ENCODE results near the gene TMEM61.
"Not testable (repeated sequence)": the region's sequence is repeated elsewhere in the genome, so short reads cannot be mapped to it uniquely, and the experiment has no call there.

TMEM61 gene

DNA sequence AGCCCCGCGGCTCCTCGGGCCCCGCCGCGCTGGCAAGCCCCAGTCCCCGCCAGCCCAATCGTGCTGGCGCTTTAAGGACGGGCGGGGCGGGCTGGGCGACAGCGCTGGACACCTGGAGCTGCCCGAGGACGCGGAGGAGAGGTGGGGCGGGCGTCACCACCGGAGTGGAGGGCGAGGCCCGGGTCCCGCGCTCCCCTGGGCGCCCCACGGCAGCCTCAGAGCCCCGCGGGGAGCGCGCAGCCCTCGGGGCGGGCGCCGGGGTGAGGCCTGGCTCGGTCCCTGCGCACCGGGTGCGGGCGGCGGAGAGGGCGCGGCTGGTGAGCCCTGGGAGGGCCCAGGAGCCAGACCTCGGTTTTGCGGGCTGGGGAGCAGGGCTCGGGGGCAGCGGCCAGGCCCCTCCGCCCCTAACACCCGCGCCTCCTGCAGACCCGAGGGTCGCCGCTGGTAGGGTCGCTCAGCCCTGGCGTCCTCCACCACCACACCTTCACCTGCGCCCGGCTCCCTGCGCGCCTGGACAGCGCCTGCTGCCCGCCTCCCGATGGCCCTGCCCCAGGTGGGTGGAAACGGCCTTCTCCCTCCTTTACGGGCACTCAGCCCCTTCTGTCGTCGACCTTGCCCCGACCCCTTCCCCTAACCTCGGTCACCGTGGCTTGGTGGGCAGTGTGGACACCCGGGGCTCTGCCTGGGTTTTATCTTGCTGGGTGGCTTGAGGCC, at the start of gene TMEM61:
Gene TMEM61, plus strand, starts transcription at position 101 of the 714 bp plus-strand sequence. Its CDS starts 438 bp downstream, at position 539.
- peaks cover 7% of the 10 kb centered on the region for H3K4me1 ChIP-seq (ENCODE audit: control insufficient read depth, insufficient read depth, low read length)
- H3K9me3 ChIP-seq (ENCODE audit: control insufficient read depth, low read length) = no peaks in the 10 kb centered on the region
- peaks cover 27% of the 10 kb centered on the region for H3K27me3 ChIP-seq (ENCODE audit: control insufficient read depth, insufficient read depth, low read length)
- peak within 1 kb of the TSS; percentile 61 for H3K9ac ChIP-seq (ENCODE audit: low read length)
- no peaks in the 10 kb centered on the region for H3K36me3 ChIP-seq (ENCODE audit: control insufficient read depth, insufficient read depth, low read length)
- no peak within 1 kb of the TSS for H3K4me3 ChIP-seq (ENCODE audit: low read length)

DNA sequence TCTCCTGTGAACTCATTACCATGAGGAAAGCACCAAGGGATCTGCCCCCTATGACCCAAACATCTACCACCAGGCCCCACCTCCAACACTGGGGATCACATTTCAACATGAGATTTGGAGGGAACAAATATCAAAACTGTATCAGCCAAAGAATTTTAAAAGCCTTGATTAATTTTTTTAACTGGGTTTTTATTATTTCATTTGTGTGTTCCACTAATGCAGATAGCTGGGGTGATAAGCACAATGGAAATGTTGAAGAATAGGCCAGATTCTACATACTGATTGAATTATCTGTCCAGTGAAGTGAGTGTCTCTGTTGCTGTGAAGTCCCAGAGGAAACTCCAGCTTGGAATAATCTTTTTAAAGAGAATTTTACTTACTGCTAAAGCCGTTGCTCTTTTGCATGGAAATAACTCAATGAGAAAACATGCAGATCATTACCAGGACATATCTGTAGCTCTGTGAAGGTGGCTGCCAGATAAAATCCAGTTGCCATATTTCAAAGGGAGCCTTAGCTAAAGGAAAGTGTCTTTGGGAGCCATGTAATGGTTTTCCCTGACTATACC, 49.1 kb upstream of the TMEM61 start:
- Histone ChIP-seq H3K4me1 (ENCODE audit: control insufficient read depth, insufficient read depth, low read length) (peaks cover 7% of the 10 kb centered on the region), H3K9ac (ENCODE audit: low read length) (no peak overlapping the region)

DNA sequence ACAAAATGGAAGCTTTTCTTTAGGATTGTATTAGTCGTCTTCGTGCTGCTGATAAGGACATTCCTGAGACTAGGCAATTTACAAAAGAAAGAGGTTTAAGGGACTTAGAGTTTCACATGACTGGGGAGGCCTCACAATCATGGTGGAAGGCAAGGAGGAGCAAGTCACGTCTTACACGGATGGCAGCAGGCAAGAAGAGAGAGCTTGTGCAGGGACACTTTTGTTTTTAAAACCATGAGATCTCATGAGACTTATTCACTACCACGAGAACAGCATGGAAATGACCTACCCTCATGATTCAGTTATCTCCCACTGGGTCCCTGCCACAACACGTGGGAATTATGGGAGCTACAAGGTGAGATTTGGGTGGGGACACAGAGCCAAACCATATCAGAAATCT, 46.3 kb upstream of the TMEM61 start:
- not testable (repeated sequence) for H3K4me3 ChIP-seq (ENCODE audit: low read length); H3K27me3 ChIP-seq (ENCODE audit: control insufficient read depth, insufficient read depth, low read length); H3K4me1 ChIP-seq (ENCODE audit: control insufficient read depth, insufficient read depth, low read length); H3K9me3 ChIP-seq (ENCODE audit: control insufficient read depth, low read length); H3K9ac ChIP-seq (ENCODE audit: low read length); H3K36me3 ChIP-seq (ENCODE audit: control insufficient read depth, insufficient read depth, low read length)

More for the DNA sequence above, 49.1 kb upstream of the TMEM61 start:
- Histone ChIP-seq H3K9me3 (ENCODE audit: control insufficient read depth, low read length) (no peaks in the 10 kb centered on the region), H3K4me3 (ENCODE audit: low read length) (no peak overlapping the region), H3K27me3 (ENCODE audit: control insufficient read depth, insufficient read depth, low read length) (no peaks in the 10 kb centered on the region), H3K36me3 (ENCODE audit: control insufficient read depth, insufficient read depth, low read length) (no peaks in the 10 kb centered on the region)

DNA sequence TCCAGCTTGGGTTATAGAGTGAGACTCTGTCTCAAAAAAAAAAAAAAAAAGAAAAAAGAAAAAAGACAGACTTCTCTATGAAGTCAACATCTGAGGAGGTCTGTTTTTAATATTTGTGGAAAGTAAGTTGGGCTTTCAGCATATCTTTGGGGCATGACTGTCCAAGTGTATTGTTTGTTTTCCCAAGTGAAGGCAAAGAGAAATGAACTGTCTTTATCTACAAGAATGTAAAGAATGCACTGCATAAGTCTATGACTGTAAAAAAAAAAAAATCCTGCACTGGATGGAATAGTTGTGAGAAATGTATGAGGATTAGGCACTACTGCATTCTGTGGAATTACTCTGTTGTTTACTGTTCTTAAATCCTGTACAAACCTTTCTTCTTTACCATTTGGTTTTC, 45.6 kb upstream of the TMEM61 start:
- Histone ChIP-seq H3K9me3 (ENCODE audit: control insufficient read depth, low read length) (no peaks in the 10 kb centered on the region), H3K36me3 (ENCODE audit: control insufficient read depth, insufficient read depth, low read length) (no peaks in the 10 kb centered on the region), H3K4me1 (ENCODE audit: control insufficient read depth, insufficient read depth, low read length) (no peaks in the 10 kb centered on the region), H3K4me3 (ENCODE audit: low read length) (no peak overlapping the region), H3K27me3 (ENCODE audit: control insufficient read depth, insufficient read depth, low read length) (no peaks in the 10 kb centered on the region), H3K9ac (ENCODE audit: low read length) (no peak overlapping the region)

DNA sequence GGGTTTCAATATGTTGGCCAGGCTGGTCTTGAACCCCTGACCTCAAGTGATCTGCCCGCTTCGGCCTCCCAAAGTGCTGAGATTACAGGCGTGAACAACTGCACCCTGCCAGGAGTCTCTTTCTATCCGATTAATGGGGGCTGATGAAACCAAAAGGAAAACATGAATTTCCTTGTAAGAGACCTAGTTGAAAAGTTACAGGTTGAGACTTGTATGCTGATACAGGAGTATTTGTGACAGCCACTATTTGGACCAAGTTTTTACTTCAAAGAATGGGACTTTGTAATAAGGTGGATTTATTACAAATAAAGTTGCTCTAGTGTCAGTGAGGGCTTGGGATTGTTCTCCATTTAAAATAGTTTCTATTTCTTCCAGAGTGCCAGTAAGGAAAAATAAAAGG, 43.6 kb upstream of the TMEM61 start:
- no peak overlapping the region for H3K4me3 ChIP-seq (ENCODE audit: low read length)
- H3K27me3 ChIP-seq (ENCODE audit: control insufficient read depth, insufficient read depth, low read length) = no peaks in the 10 kb centered on the region
- no peaks in the 10 kb centered on the region for H3K4me1 ChIP-seq (ENCODE audit: control insufficient read depth, insufficient read depth, low read length)
- H3K9ac ChIP-seq (ENCODE audit: low read length) = no peak overlapping the region
- H3K9me3 ChIP-seq (ENCODE audit: control insufficient read depth, low read length) = no peaks in the 10 kb centered on the region
- no peaks in the 10 kb centered on the region for H3K36me3 ChIP-seq (ENCODE audit: control insufficient read depth, insufficient read depth, low read length)

DNA sequence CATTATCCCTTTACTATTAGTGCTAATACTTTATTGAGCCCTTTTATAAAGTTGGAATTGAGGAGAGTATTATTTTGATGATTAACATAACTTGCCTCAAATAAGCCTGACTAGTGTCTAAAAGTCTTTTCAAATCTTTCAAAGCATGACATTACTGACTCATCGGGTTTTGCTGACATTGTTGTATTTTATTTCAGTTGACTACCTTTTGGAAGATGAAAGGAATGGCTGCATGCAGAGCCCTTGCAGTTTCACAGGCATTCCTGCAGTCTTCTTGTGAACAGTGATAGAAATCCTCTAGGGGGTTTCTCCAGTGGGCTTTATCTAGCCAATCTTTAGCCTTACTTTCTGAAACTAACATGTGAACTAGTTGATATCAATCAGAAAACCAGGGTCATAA, 43.0 kb upstream of the TMEM61 start:
- Histone ChIP-seq H3K4me1 (ENCODE audit: control insufficient read depth, insufficient read depth, low read length) (no peaks in the 10 kb centered on the region), H3K9ac (ENCODE audit: low read length) (no peak overlapping the region), H3K27me3 (ENCODE audit: control insufficient read depth, insufficient read depth, low read length) (no peaks in the 10 kb centered on the region), H3K36me3 (ENCODE audit: control insufficient read depth, insufficient read depth, low read length) (no peaks in the 10 kb centered on the region), H3K4me3 (ENCODE audit: low read length) (no peak overlapping the region), H3K9me3 (ENCODE audit: control insufficient read depth, low read length) (no peaks in the 10 kb centered on the region)

DNA sequence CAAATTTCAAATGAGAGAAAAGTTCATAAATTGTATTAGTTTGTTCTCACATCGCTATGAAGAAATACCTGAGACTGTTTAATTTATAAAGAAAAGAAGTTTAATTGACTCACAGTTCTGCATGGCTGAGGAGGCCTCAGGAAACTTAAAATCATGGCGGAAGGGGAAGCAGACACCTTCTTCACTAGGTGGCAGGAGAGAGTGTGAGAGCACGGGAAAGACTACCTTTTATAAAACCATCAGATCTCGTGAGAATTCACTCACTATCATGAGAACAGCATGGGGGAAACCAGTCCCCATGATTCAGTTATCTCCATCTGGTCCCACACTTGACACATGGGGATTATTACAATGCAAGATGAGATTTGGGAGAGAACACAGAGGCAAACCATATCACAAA, 41.5 kb upstream of the TMEM61 start:
- not testable (repeated sequence) for H3K4me3 ChIP-seq (ENCODE audit: low read length); H3K4me1 ChIP-seq (ENCODE audit: control insufficient read depth, insufficient read depth, low read length); H3K9ac ChIP-seq (ENCODE audit: low read length); H3K9me3 ChIP-seq (ENCODE audit: control insufficient read depth, low read length); H3K27me3 ChIP-seq (ENCODE audit: control insufficient read depth, insufficient read depth, low read length); H3K36me3 ChIP-seq (ENCODE audit: control insufficient read depth, insufficient read depth, low read length)

DNA sequence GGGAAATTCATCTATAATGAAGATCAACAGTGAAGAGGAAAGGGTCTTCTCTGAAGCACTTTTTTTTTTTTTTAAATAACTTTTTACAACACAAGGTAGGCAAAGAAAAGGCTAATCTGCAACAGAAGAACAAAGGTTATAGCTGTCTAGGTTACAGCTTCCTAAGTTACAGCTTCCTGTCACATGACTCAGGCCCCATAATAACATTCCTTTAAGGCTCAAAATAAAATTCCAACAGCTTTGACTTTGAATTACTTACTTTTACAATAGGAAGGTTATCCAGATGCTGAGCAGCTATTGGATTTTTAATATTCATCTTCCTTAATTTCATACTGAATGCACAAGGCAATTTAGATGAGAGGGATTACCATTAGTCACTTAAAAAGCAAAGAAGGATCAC, 40.4 kb upstream of the TMEM61 start:
- H3K9ac ChIP-seq (ENCODE audit: low read length) = no peak overlapping the region
- H3K4me3 ChIP-seq (ENCODE audit: low read length) = no peak overlapping the region
- peaks cover under 1% of the 10 kb centered on the region for H3K4me1 ChIP-seq (ENCODE audit: control insufficient read depth, insufficient read depth, low read length)
- H3K9me3 ChIP-seq (ENCODE audit: control insufficient read depth, low read length) = no peaks in the 10 kb centered on the region
- H3K27me3 ChIP-seq (ENCODE audit: control insufficient read depth, insufficient read depth, low read length) = no peaks in the 10 kb centered on the region
- no peaks in the 10 kb centered on the region for H3K36me3 ChIP-seq (ENCODE audit: control insufficient read depth, insufficient read depth, low read length)

DNA sequence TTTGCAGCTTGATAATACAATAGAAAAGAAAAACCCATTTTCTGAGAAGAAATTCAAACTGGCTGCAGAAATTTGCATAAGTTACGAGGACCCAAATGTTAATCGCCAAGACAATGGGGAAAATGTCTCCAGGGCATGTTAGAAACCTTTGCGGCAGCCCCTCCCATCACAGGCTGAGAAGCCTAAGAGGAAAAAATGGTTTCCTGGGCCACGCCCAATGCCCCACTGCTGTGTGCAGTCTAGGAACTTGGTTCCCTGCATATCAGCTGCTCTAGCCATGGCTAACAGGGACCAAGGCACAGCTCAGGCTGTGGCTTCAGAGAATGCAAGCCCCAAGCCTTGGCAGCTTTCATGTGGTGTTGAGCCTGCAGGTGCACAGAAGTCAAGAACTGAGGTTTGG, 37.5 kb upstream of the TMEM61 start:
- Histone ChIP-seq H3K27me3 (ENCODE audit: control insufficient read depth, insufficient read depth, low read length) (no peaks in the 10 kb centered on the region), H3K9me3 (ENCODE audit: control insufficient read depth, low read length) (no peaks in the 10 kb centered on the region), H3K36me3 (ENCODE audit: control insufficient read depth, insufficient read depth, low read length) (no peaks in the 10 kb centered on the region), H3K9ac (ENCODE audit: low read length) (no peak overlapping the region), H3K4me1 (ENCODE audit: control insufficient read depth, insufficient read depth, low read length) (peaks cover 7% of the 10 kb centered on the region), H3K4me3 (ENCODE audit: low read length) (no peak overlapping the region)

DNA sequence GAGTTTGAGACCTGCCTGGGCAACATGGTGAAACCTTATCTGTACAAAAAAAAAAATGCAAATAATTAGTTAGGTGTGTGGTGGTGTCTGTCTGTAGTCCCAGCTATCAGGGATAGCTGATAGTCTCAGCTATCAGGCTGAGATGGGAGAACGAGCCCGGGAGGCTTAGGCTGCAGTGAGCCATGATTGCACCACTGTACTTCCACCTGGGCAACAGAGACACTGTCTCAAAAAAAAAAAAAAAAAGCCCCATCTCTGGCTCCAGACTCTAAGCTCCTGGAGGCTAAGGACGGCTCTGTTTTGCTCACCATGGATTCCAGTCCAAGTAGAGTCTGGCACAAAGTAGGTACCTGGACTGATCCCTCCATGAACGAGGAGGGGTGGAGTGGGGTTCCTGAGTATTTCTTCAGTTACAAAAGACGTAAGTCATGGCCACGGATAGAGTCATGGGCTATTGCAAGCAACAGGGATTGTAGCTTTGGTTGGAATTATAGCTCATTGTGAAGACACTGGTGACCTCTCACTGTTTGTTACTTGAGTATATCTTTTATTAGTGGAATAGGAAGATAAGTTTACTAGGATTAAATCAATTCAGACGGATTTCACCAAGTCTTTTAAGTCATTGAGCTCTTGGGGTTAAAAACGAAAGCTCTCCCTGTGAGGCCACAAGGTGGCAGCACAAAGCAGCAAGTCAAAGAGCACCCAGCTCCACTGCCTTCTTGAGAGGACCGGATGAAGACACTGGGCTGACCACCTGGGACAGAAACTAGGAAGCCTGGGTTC, 35.6 kb upstream of the TMEM61 start:
- Histone ChIP-seq H3K4me1 (ENCODE audit: control insufficient read depth, insufficient read depth, low read length) (peaks cover 7% of the 10 kb centered on the region), H3K27me3 (ENCODE audit: control insufficient read depth, insufficient read depth, low read length) (no peaks in the 10 kb centered on the region), H3K9me3 (ENCODE audit: control insufficient read depth, low read length) (no peaks in the 10 kb centered on the region), H3K36me3 (ENCODE audit: control insufficient read depth, insufficient read depth, low read length) (no peaks in the 10 kb centered on the region), H3K9ac (ENCODE audit: low read length) (peak overlapping the region; percentile 7), H3K4me3 (ENCODE audit: low read length) (no peak overlapping the region)

DNA sequence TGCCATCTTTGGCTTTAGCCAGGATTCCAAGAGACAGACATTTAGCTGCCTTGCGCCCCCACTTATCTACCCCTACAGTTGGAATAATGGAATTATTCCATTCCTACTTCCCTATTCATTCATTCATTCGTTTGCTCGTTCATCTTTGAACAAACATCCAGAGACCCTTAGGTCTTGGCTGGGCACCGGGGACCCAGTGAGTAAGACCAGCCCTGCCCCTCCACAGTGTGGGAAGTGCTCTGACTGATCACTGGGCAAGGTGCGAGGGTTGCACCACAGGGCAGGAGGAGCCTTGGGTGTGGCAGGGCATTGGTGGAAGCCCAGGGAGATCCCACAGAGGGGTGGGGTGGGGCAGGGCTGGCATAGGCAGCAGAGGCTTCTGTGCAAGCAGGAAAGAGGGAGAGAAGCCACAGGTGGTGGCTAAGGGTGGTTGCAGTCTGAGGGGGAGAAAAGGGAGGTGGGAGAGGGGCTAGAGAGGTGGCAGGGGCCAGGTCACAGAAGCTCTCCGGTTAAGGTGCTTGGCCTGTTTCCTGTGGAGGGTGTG, 35.0 kb upstream of the TMEM61 start:
- Histone ChIP-seq H3K36me3 (ENCODE audit: control insufficient read depth, insufficient read depth, low read length) (no peaks in the 10 kb centered on the region), H3K4me3 (ENCODE audit: low read length) (no peak overlapping the region), H3K9ac (ENCODE audit: low read length) (no peak overlapping the region), H3K27me3 (ENCODE audit: control insufficient read depth, insufficient read depth, low read length) (no peaks in the 10 kb centered on the region), H3K4me1 (ENCODE audit: control insufficient read depth, insufficient read depth, low read length) (peaks cover 10% of the 10 kb centered on the region), H3K9me3 (ENCODE audit: control insufficient read depth, low read length) (no peaks in the 10 kb centered on the region)

DNA sequence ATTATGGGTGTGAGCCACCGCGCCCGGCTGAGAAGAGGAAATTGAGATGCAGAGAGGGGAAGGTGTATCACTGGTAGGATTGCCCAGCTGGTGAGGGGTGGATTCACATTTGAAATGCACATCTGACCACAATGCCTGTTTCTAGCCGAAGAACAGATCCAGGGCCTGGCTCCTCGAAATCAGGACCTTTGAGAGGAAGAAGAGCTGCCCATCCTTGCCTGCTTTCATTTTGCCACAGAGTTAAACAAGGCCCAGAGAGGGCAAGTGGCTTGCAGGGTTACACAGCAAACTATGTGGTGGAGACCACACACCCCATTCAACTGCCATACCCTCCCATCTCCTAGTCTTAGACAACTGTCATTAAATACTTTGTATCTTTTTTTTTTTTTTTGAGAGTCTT, 32.9 kb upstream of the TMEM61 start:
- Histone ChIP-seq H3K4me1 (ENCODE audit: control insufficient read depth, insufficient read depth, low read length) (peaks cover 16% of the 10 kb centered on the region), H3K27me3 (ENCODE audit: control insufficient read depth, insufficient read depth, low read length) (no peaks in the 10 kb centered on the region), H3K9me3 (ENCODE audit: control insufficient read depth, low read length) (no peaks in the 10 kb centered on the region), H3K4me3 (ENCODE audit: low read length) (no peak overlapping the region), H3K9ac (ENCODE audit: low read length) (no peak overlapping the region), H3K36me3 (ENCODE audit: control insufficient read depth, insufficient read depth, low read length) (no peaks in the 10 kb centered on the region)

Measured in mucosa of stomach (tissue), 1 donor.